Natural killer cell (primary cell): Measurements from ENCODE around the gene STARD9. TPM values are rescaled to one million over a fixed set of nuclear protein-coding genes. Genes with fewer than 3 reads are reported as not detected.

Experiments used
- ATAC-seq, 3 donors: fragments of 150-1000 bp in 2 of 3; fragments of 200-7000 bp in 1 of 3; cut with Tn5 transposase; 1 replicate in 1 of 3; 2 replicates in 2 of 3; pipeline ENCODE4 v1.10.0; 2021; ENCODE audit warnings: mild to moderate bottlenecking in 2 of 3, moderate library complexity in 2 of 3
- DNase-seq, 2 donors: peaks; one replicate each; pipeline versions ENCODE4 v3.0.0 to v3.0.0-alpha.2; 2013 to 2021; ENCODE audit warnings: mixed read lengths in 1 of 2
- H3K27ac ChIP-seq: one replicate; pipeline ENCODE4 v1.5.1; 2013; ENCODE audit warnings: mild to moderate bottlenecking, low read length
- H3K27me3 ChIP-seq: one replicate; pipeline ENCODE4 v1.6.1; 2013; ENCODE audit warnings: low read length; ENCODE audit not compliant: control insufficient read depth, insufficient read depth
- H3K36me3 ChIP-seq: one replicate; pipeline ENCODE4 v1.6.1; 2013; ENCODE audit warnings: low read length; ENCODE audit not compliant: control insufficient read depth, insufficient read depth
- H3K4me1 ChIP-seq: one replicate; pipeline ENCODE4 v1.6.1; 2013; ENCODE audit warnings: low read length; ENCODE audit not compliant: control insufficient read depth, insufficient read depth
- H3K4me3 ChIP-seq: one replicate; pipeline ENCODE4 v1.5.1; 2013; ENCODE audit warnings: low read length
- H3K9me3 ChIP-seq: one replicate; pipeline ENCODE4 v1.6.1; 2013; ENCODE audit warnings: low read length; ENCODE audit not compliant: control insufficient read depth, insufficient read depth
- H3K27ac Mint-ChIP-seq, 2 donors: one replicate each; pipeline ENCODE4 v1.8.0; 2022; ENCODE audit warnings: mild to moderate bottlenecking in 2 of 2, mixed read lengths in 2 of 2, moderate library complexity in 1 of 2
- H3K27me3 Mint-ChIP-seq, 2 donors: one replicate each; pipeline ENCODE4 v1.8.0; 2022; ENCODE audit warnings: low read depth in 2 of 2, mixed read lengths in 2 of 2
- H3K36me3 Mint-ChIP-seq: one replicate; pipeline ENCODE4 v1.8.0; 2022; ENCODE audit warnings: mixed read lengths
- H3K4me1 Mint-ChIP-seq, 2 donors: one replicate each; pipeline ENCODE4 v1.8.0; 2022; ENCODE audit warnings: mixed read lengths in 2 of 2
- H3K4me3 Mint-ChIP-seq: one replicate; pipeline ENCODE4 v1.8.0; 2022; ENCODE audit warnings: mild to moderate bottlenecking, moderate library complexity, mixed read lengths
- H3K9me3 Mint-ChIP-seq, 2 donors: one replicate each; pipeline ENCODE4 v1.8.0; 2022; ENCODE audit warnings: mixed read lengths in 2 of 2
- CTCF ChIP-seq: fragments of 200-600 bp; IDR thresholded peaks from one replicate; pipeline ENCODE4 v1.8.0; 2022; ENCODE audit warnings: antibody characterized with exemption
- WGBS: methylation state at CpG from one replicate; pipeline ENCODE4 v1.1.7; 2013; ENCODE audit warnings: missing lambda C conversion rate; ENCODE audit not compliant: insufficient coverage; 5-methylcytosine and 5-hydroxymethylcytosine counted together
- intact Hi-C: fragments of 100-400 bp; cut with micrococcal nuclease; formaldehyde crosslinking; loops from one replicate; pipeline ENCODE4 v1.14.2; 2022
- total RNA-seq, 4 donors: library from RNA; stranded (reverse); fragments of 120-200 nt in 1 of 4; gene quantifications; one replicate each; pipeline versions ENCODE4 v1.2.3 to v1.2.4, GENCODE V29; 2013 to 2022

STARD9 gene
- total RNA-seq, 3 donors from 2014 or later (not counting 1 experiment from before 2014, with no cell fraction given): 20.0 to 22.5 (median 20.1) TPM

GRCh38 chr15:42619656-42620371 is 44.4 kb downstream of the STARD9 start:
- H3K9me3 Mint-ChIP-seq: no peaks in the 10 kb centered on the region
- Histone ChIP-seq H3K36me3 (no peaks in the 10 kb centered on the region), H3K4me1 (peaks cover 9% of the 10 kb centered on the region), H3K9me3 (no peaks in the 10 kb centered on the region), H3K4me3 (no peak overlapping the region), H3K27me3 (no peaks in the 10 kb centered on the region), H3K27ac (no peak overlapping the region)
- peaks cover 6% of the 10 kb centered on the region in 2 donors for H3K4me1 Mint-ChIP-seq
- no peaks in the 10 kb centered on the region for H3K36me3 Mint-ChIP-seq
- DNase-seq (no peak), ATAC-seq (no peak)
- no peak overlapping the region for H3K4me3 Mint-ChIP-seq
- no peaks in the 10 kb centered on the region for H3K27me3 Mint-ChIP-seq
- no peak for TF ChIP-seq CTCF
- 76% methylated on average over 4 of the region's 4 CpGs for WGBS
- intact Hi-C loops: no loop called here
- H3K27ac Mint-ChIP-seq: peak overlapping the region; percentile 28 to 59

DNA sequence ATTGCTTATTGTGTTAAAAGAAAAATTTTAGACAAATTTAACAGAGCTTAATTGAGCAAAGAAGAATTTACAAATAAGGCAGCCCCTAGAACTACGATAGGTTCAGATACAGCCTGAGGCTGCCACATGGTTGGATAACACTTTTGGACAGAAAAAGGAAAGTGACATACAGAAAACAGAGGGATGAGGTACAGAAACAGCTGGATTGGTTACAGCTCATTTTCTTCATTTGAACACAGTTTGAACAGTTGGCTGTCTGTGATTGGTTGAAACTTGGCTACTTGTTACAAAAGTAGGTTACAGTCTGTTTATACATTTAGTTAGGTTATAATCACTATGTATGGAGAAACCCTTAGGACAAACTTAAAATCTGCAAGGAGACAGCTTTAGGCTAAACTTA is 46.0 kb downstream of the STARD9 start:
- intact Hi-C loops: no loop called here
- ATAC-seq (no peak), DNase-seq (no peak)
- H3K4me3 Mint-ChIP-seq: no peak overlapping the region
- 95% methylated on average over 1 of the region's 1 CpG for WGBS
- peaks cover 9% of the 10 kb centered on the region for H3K4me1 ChIP-seq
- no peaks in the 10 kb centered on the region for H3K36me3 ChIP-seq
- no peak overlapping the region for H3K4me3 ChIP-seq
- H3K27ac ChIP-seq: no peak overlapping the region
- H3K36me3 Mint-ChIP-seq: no peaks in the 10 kb centered on the region
- TF ChIP-seq CTCF: no peak
- H3K27me3 ChIP-seq: no peaks in the 10 kb centered on the region
- no peaks in the 10 kb centered on the region for H3K9me3 ChIP-seq
- no peaks in the 10 kb centered on the region for H3K9me3 Mint-ChIP-seq
- H3K4me1 Mint-ChIP-seq: peaks cover 6% of the 10 kb centered on the region in 2 donors
- no peak overlapping the region for H3K27ac Mint-ChIP-seq
- no peaks in the 10 kb centered on the region for H3K27me3 Mint-ChIP-seq

- peaks cover 9% of the 10 kb centered on the region for H3K4me1 ChIP-seq
- intact Hi-C loops: no loop called here
- 92% methylated on average over 6 of the region's 6 CpGs for WGBS
- H3K27ac ChIP-seq: no peak overlapping the region
- Mint-ChIP-seq H3K4me3 (no peak overlapping the region), H3K27me3 (no peaks in the 10 kb centered on the region), H3K9me3 (no peaks in the 10 kb centered on the region), H3K4me1 (peaks cover 6% of the 10 kb centered on the region in 2 donors), H3K27ac (no peak overlapping the region), H3K36me3 (no peaks in the 10 kb centered on the region)
- no peaks in the 10 kb centered on the region for H3K27me3 ChIP-seq
- H3K9me3 ChIP-seq: no peaks in the 10 kb centered on the region
- no peak for TF ChIP-seq CTCF
- H3K36me3 ChIP-seq: no peaks in the 10 kb centered on the region
- ATAC-seq (no peak), DNase-seq (no peak)
- H3K4me3 ChIP-seq: no peak overlapping the region
These were observed 46.9 kb downstream of the STARD9 start for GRCh38 chr15:42621996-42622925.
